NCI-H2029 (cell line): ENCODE measurements around the gene LMNB1.
"Not testable (repeated sequence)": the region's sequence is repeated elsewhere in the genome, so short reads cannot be mapped to it uniquely, and the experiment has no call there.

Experiments
- DNase-seq: peaks from one replicate; lab custom pipeline; 2025; lab: John Stamatoyannopoulos, UW

LMNB1 gene

DNA sequence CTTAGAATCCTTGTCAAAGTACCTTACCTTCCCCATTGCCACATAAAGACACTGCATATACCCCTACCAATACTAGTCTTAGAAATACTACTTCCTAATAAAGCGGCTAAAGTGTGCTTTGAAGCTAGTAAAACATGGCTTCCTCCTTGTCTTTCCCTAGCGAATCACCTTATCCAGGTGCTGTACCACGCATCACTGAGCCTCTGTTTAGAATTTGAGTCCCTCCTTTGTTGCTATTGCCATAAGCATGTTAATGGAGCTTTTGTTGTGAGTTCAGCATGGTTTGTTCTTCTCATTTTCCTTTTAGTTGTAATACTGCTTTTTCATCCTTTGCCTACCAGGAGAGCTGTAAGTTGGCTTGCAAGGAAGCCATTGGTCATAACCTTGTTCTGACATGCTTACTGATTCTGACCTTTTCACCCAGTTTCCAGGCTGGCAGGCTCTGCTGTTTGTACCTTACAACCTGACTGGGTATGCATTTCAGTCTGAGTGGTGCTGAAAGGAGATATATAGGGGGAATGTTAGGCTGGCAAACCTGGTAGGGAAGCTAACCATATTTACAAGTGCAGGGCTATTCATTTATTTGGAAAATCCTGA lies 49.8 kb downstream of the LMNB1 start:
- DNase-seq, result no peak

DNA sequence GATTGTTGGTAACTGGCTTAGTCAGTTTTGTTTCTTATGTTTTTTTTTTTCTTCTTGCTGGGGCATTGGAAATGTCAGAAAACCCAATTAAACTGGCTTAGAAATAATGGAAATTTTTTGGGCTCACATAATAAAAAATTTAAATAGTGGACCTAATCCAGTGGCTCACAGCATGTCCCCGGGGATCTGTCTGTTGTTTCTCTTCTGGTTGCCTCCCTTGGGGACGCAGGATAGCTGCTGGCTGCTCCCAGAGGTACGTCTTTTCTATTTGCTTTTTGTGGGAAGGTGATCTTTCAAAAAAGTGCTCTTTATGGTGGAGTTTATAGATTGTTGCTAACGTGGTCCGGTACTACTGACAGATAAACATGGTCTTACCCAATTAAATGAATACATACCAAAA lies 52.2 kb downstream of the LMNB1 start:
- DNase-seq, result no peak

DNA sequence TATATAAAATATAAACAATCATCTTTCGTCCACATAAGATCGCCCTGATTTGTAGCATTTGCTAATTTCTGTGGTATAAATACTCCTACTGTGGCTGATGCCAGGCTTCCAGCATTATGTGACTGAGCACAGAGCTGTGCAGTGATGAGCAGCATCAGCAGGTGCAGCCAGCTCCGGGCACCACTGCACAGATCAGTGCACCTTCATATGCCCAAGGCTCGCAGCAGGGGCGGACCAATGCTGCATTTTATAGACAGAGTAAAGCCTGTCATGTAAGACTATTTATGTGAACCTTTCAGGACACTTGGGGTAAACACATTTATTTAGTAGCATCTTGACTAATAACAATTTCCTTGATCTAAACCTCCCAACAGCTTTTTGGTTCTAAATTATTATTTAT lies 53.1 kb downstream of the LMNB1 start:
- DNase-seq, result no peak

DNA sequence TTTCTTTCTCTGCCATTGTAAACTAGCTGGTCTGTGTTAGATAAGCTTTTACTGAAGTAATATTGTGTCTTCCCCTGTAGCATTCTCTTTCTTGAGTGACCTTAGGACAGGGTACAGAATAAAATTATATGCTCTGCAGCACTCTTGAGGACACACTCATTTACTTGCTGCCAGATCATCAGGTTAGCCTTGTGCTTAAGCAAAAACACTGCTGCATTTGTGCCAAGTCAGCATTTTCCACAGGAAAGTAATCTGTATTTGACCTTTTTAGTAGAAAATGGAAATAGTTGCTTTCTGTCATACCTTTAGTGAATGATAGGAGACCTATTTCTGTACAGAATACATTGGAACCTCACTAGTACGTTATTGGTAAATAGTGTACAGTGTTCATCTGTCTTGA lies 54.2 kb downstream of the LMNB1 start:
- no peak for DNase-seq

DNA sequence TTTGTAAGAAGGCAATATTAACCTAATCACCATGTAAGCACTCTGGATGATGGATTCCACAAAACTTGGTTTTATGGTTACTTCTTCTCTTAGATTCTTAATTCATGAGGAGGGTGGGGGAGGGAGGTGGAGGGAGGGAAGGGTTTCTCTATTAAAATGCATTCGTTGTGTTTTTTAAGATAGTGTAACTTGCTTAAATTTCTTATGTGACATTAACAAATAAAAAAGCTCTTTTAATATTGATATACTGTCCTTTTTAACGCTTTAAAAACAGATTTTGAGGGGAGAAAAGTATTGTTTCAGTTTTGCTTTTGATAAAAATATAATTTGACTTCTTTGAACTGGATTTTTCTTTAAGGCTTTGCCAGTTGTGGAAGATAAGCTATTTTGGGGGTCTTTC lies 59.8 kb downstream of the LMNB1 start:
- DNase-seq, result no peak

DNA sequence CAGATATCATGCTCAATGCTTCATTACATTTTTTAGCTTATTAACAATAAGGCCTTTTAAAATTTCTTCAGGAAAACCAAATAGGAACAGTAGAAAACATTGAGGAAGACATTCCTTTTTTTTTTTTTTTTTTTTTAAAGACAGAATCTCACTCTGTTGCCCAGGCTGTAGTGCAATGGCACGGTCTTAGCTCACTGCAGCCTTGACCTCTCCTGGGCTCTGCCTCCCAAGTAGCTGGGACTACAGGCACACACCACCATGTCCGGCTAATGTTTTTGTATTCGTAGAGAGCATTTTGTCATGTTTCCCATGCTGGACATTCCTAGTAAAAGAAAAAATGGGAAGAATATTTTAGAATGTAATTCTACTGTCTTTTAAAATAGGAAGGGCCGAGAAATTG lies 60.3 kb downstream of the LMNB1 start:
- DNase-seq, result no peak

DNA sequence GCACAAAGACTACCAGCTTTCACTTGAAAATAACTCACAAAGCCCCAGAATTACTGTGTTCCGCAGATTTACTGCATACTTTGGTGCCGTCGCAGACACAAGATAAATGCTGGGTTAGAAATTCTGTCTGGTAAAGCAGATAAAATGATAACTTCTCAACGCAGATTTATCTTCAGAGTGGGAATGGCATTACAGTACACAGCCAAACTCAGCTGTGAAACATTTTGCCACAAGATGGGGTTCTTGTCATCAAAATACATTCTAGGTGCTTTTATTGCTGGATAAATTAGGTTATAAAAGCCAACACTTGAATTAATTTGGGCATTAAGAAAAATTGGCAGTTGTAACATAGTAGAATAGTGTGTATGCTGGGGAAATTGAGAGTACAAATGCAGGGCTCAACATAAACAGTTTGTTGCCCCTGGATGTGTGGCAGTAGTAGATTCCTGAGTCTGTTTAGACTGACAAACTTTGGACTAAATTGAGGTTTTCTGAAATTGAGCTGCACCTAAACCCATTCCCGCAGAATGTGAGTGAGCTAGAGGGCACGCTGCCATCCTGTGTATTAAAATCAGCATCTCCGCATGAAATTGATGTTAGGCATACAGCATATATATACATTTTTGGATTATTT lies 61.1 kb downstream of the LMNB1 start:
- no peak for DNase-seq

DNA sequence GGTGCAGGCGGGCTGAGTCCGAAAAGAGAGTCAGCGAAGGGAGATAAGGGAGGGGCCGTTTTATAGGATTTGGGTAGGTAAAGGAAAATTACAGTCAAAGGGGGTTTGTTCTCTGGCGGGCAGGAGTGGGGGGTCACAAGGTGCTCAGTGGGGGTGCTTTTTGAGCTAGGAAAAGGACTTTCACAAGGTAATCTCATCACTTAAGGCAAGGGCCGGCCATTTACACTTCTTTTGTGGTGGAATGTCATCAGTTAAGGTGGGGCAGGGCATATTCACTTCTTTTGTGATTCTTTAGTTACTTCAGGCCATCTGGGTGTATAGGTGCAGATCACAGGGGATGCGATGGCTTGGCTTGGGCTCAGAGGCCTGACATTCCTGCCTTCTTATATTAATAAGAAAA lies 62.5 kb downstream of the LMNB1 start:
- not testable (repeated sequence) for DNase-seq

DNA sequence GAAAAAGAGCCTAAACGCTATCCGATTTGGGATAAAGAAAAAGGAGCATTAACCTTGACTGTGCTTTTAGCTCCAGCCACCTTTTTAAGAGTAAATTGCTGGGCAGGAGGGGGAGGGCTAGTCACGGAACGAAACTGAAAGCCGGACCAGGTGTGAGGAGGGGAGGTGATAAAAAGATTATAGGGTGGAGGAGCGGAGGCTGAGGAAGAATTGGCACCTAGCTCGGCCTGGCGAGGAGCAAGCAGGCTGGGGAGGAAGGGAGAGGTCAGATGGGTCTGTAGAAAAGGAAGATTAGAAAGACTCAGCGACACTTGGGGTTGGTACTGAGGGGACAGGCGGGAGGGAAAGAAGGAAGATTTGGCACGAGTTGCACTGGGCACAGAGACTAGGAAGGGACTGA lies 66.4 kb downstream of the LMNB1 start:
- DNase-seq, result not testable (repeated sequence)

DNA sequence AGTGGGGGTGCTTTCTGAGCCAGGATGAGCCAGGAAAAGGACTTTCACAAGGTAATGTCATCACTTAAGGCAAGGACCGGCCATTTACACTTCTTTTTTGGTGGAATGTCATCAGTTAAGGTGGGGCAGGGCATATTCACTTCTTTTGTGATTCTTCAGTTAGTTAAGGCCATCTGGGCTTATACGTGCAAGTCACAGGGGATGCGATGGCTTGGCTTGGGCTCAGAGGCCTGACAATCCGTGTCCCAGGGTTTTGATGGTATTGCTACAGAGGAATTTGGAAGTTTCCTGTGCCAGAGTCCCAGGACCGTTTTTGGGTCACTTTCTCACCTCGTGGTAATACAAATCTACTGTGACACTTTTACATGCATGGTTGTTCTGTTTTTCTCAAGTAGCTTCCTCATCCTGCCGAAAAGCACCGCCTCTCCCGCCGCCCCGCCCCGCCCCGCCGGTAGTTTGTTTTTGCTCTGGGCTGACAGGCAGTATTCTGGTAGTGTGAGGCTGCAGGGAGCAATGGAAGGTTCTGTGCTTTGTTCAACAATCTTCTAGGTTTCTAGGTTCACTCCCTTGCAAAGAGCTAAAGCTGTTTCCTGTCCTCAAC lies 68.6 kb downstream of the LMNB1 start:
- DNase-seq, result not testable (repeated sequence)

DNA sequence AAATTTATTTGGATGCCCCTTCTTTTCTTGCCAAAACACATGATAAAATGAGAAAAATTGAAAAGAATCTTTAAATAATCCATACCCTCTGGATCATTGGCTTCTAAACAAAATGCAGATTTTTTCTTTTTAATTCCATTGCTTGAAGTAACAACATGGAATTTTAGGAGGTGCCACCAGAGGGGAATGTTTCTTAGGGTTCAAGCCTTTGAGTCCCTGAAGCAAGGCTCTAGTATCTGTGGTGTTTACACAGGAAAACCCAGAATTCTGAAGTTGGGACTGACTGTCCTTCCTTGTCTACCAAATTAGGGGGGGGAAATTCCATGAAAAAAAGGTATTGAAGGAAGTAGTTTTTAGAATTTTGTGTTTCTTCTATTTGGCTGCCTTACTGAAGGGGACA lies 69.4 kb downstream of the LMNB1 start:
- no peak for DNase-seq

DNA sequence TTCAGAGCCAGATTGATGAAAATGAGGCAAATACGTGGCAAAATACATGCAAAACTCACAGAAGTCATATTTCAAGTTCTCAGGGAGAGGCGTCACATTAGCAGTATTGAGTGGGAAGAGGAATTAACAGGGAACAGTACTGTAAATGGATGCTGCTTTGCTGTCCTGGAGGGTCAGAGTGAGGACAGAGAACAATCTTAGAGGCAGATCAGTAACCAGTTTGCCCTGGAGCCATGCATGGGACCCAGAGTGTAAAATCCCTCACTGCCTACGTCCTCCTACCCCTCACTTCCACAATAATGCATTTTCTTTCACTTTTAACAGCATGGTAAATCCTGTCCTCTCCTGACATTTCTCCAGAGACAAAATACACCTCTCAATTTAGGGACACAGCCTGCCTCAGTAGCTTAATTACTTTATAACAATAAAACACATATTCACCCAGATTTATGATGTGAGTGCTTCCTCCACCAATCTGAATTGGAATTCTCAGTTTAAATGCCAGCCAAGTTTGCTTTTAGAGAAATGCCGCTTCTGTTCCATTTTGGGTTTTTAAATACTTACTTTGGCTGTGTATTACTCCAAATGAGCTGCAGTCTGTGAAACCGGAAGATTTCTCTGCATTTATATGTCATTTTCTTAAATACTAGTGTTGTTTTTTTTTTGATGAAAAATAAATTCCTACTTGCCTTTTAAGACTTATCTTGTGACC lies 70.0 kb downstream of the LMNB1 start:
- no peak for DNase-seq

DNA sequence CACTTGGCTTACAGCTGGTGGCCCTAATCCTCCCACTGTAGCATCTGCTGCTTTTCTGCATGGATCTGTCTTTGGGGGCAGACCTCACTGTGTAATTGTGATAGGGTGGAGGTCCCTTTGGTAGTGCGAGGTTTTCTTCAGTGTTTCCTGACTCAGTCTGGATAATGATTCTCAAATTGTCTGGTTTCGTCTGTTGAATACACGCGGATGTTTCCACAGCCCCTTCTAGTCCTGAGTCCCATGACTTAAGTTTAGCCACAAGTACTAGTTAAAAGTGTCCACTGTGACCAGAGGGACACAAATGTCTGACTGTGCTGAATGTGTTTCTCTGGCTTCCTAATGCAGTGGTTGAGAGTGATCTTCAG lies 70.5 kb downstream of the LMNB1 start:
- DNase-seq, result no peak

DNA sequence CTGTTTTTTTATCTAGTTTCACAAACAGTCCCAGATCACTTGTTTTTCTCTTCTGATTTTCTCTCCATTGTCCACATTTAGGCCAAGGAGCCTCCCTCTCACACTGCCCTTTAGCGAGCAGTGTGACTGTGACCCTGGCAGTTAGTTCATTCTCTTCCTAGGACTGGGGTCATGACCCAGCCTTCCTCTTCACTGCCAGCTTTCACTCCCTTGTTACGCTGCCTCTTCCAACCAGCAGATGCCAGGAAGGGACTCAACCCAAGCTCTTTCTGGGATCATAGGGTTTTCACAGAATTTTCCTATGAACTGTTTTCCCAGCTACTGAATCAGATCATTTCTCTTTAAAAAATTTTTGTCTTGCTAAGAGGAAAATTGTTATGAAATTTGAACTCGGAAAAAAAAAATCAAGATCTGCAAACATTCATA lies 70.9 kb downstream of the LMNB1 start:
- DNase-seq, result no peak

DNA sequence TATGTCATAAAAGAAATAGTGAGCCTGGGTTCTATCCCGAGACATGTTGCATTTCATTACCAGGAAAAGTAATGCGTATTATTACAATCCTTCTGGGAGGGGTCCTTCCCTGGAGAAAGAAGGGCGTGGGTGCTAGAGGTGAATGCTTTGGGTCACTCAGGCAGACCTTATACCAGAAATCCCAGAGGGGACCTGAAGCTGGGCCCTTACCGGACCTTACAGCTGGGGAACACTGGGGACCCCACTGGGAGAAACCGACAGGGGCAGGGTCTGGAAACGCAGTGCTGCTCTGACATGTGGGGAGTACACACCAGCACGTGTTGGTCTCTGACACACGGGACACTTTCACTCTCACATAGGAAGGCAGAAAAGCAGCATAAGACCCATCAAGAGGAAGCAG lies 71.3 kb downstream of the LMNB1 start:
- DNase-seq, result no peak

DNA sequence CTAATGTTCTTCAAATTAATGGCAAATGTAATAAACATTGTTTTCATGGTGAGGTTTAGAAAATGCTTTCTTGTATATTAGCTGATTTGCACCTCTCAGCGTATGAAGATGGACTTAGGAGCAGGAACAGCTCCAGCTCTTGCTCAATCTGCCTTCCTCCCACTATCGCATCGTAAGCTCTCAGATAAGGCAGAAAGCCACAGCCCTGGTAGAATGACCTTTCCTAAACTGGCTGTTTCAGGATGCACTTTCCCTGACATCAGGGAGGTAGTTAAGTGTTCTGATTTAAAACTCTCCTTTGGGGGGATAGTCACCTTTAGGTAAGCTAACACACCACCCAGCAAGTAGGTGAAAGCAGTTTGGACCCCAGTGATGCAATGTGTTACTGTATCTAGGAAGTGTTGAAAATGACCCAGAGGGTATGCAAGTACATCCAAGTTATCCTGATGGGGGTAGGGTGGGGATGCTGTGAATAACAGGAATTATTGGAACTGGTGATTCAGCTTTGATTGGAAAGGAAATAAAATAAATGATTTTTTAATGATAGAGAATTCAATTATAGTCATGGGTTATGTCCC lies 72.3 kb downstream of the LMNB1 start:
- no peak for DNase-seq

DNA sequence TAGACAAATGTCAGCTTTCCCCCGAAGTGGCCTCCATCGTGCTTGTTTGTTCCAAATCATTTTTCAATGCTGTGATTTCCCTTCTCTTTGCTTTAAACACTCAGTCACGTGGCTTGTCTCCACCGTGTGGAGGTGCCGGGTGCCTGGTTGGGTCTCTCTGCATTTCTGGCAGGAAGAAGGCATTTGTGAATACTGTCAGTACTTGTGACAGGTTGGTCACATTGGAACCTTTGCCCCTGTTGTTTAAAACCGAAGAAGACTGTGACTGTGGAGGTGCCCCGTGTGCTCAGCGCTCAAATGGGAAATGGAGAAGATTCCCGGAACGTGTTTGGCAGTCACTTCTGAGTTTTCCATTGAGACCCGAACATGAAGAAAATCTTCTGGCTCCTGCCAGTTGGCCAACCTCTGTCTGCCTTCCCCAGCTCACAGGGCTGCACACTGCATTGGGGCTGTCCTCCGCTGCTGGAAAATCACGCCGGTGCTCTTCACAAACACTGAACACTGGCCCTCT lies 74.6 kb downstream of the LMNB1 start:
- DNase-seq, result no peak

DNA sequence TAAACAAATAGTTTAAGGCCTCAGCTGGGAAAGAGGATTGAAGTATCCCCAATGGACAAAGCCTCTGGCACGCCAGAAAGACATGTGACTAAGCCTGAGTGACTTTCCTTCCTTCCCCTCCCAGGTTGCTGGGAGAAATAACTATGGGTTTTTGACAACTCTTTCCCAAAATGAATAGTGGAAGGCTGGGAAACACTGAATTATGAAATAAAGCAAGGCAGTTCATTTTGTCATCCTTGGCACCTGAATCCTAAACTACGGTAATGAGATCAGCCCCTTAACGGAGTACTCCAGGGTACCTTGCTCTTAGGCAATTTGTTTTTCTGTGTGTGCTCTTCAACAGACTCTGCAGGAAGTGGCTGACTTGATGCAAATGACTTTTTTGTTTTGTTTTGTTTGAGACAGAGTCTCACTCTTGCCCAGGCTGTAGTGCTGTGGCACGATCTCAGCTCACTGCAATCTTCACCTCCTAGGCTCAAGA lies 75.2 kb downstream of the LMNB1 start:
- DNase-seq, result no peak

DNA sequence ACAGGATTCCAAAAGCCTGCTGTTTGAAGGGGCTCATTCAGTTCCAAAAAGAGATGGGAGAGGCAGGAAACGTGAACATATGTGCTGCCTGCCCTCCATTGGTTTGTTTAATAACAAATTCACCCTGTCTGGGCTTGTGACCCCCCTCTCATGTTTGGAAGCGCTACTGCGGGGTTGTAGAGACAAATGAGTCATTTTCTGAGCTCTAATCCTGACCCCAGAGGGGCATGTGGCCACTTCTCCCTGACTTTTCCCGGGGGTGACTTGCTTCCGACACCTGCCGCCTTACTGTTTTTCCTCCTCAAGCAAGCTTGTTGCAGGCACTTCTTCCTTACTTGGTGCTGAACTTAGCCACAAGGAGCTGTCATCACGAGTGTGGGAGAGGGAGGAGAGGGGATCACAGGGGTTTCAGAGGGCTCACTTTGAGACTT lies 75.9 kb downstream of the LMNB1 start:
- DNase-seq, result no peak

DNA sequence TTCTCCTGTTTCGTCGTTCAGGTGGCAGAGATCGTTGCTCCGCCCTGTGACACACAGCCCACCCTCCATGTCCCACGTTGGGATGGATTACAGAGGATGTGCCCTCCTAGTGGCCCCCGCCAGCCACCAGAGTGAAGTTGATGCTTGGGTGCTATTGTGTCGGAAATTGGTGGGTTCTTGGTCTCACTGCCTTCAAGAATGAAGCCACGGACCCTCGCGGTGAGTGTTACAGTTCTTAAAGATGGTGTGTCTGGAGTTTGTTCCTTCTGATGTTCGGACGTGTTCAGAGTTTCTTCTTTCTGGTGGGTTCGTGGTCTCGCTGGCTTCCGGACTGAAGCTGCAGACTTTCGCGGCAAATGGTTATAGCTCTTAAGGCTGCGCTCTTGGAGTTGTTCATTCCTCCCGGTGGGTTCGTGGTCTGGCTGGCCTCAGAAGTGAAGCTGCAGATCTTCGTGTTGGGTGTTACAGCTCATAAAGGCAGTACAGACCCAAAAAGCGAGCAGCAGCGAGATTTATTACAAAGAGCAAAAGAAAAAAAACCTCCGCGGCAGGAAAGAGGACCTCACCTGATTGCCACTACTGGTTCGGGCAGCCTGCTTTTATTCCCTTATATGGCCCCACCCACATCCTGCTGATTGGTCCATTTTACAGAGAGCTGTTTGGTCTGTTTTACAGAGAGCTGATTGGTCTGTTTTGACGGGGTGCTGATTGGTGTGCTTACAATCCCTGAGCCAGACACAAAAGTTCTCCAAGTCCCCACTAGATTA lies 76.8 kb downstream of the LMNB1 start:
- not testable (repeated sequence) for DNase-seq

DNA sequence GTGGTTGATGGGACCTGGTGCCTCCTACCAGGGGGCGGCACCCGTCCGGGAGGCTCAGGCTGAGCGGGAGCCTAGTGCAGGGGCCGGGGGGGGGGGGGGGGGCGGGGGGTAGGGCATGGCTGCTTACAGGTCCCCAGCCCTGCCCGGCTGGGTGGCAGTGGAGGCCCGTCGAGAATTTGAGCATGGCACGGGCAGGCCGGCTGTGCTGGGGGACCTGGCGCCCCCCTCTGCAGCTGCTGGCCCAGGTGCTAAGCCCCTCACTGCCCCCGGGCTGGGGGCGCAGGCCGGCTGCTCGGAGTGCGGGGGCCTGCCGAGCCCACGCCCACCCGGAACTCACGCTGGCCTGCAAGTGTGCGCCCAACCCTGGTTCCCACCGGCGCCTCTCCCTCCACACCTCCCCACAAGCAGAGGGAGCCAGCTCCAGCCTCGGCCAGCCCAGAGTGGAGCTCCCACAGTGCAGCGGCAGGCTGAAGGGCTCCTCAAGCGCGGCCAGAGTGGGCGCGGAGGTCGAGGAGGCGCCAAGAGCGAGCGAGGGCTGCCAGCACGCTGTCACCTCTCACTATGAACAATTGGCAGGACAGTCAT lies 77.7 kb downstream of the LMNB1 start:
- no peak for DNase-seq
